Cerebellar cortex (tissue), 1 donor: ENCODE measurements around the gene ALPL.
A peak's percentile ranks its signal among the peaks of the same experiment; 100 is the strongest.
"Not testable (repeated sequence)": the region's sequence is repeated elsewhere in the genome, so short reads cannot be mapped to it uniquely, and the experiment has no call there.

Experiments
- DNase-seq: peaks from one replicate; pipeline ENCODE4 v3.0.0-alpha.2; 2015; ENCODE audit warnings: low spot score

The ALPL gene

DNA sequence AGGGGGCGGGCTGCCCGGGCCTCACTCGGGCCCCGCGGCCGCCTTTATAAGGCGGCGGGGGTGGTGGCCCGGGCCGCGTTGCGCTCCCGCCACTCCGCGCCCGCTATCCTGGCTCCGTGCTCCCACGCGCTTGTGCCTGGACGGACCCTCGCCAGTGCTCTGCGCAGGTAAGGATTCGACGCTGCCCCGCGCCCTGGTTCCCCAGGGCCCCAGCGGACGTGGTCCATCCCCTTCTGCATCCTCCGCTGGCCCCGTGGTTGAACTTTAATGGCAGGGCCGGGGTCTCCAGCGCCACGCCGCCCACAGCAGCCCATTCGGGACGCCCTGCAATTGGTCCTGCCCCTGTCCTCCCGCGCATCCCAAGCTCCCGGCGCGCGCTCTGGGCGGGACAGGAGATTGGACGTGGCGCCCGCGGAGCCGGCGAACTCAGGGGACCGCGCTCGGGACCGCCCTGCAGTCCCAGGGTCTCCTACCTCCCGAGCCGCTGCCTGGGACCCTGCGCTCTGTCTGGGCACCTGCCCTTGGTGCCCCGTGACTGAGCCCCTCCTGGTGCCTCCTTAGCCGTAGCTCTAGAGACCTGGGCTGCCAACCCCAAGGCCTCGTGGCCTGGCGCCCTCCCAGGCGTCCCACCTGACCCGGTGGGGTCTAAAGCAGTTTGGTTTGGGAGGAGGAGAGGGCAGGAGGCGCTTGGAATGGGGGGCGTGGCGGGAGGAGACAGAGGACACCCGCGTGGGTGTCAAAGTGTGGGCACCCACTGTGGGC, at the start of gene ALPL:
Gene ALPL (plus strand): TSS at position 73 of the 762 bp plus-strand sequence. CDS start 44,659 bp downstream, outside the sequence.
- DNase-seq = no peak

DNA sequence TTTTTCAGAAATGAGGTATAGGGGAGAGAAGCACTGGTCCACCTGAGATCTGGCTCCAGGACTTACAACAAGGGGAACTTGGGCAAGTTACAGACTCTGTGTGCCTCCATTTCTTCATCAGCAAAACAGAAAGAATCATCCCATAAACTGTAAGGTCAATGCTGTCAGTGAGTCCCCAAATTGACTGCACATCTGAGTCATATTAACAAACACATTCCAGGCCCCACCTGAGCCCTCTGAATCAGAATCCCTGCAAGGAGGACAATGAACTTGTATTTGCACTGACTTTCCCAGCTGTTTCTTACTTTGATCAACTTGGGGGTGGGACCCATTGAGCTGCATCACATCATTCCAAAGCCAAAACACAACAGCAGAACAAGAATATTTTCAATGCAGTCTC, 44.1 kb upstream of the ALPL start:
- DNase-seq = not testable (repeated sequence)

GRCh38 chr1:21467946-21468345, 41.3 kb upstream of the ALPL start:
- DNase-seq = not testable (repeated sequence)

DNA sequence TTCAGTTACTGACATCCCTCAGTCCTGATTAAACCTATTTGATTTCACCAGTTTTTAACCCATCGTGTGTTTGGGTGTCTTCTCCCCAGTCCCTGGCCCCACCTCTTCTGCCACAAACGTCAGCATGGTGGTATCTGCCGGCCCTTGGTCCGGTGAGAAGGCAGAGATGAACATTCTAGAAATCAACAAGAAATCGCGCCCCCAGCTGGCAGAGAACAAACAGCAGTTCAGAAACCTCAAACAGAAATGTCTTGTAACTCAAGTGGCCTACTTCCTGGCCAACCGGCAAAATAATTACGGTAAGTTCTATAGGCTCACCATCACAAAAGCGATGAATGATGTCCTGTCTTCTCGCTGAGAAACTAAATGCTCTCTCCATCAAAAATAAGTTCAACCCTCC, 40.6 kb upstream of the ALPL start:
- DNase-seq = peak; percentile 26

GRCh38 chr1:21469581-21469980, 39.6 kb upstream of the ALPL start:
- no peak for DNase-seq

GRCh38 chr1:21472861-21473260, 36.4 kb upstream of the ALPL start:
- no peak for DNase-seq

- no peak for DNase-seq
These were observed 30.9 kb upstream of the ALPL start for GRCh38 chr1:21478356-21478755.

GRCh38 chr1:21483881-21484280, 25.3 kb upstream of the ALPL start:
- peak; percentile 61 for DNase-seq

- DNase-seq = no peak
These were observed 20.1 kb upstream of the ALPL start for GRCh38 chr1:21489146-21489545.

DNA sequence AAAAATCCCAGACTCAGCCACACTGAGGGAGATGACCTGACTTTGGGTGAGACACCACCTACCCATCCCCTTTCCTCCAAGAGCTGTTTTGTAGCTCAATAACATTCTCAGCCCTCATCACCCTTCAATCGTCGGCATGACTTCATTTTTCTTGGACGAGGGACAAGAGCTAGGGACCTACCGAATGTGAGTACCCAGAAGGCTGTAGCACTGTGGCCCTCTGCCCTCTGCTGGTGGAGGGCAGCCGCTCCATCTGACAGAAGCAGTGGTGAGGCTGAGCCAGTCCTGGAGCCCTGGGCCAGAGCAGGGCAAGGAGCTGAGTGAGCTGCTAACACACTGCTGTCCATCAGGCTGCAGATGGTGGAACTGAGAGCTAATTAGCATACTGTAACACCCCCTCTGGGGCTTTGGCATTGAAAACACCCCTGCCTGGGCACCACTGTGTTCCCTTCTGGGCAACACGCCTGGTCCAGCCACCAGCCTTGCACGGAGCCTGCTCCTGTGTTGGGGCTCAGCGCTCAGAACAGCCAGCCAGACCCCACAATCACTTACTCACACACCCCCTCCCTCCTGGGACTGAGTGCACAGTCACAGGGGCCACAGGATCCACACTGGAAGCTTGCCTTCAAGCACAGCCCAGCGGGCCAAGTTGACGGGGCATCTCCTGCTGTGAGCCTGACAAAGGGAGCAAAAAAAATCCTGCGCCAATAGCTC, 18.3 kb upstream of the ALPL start:
- DNase-seq = peak; percentile 61

DNA sequence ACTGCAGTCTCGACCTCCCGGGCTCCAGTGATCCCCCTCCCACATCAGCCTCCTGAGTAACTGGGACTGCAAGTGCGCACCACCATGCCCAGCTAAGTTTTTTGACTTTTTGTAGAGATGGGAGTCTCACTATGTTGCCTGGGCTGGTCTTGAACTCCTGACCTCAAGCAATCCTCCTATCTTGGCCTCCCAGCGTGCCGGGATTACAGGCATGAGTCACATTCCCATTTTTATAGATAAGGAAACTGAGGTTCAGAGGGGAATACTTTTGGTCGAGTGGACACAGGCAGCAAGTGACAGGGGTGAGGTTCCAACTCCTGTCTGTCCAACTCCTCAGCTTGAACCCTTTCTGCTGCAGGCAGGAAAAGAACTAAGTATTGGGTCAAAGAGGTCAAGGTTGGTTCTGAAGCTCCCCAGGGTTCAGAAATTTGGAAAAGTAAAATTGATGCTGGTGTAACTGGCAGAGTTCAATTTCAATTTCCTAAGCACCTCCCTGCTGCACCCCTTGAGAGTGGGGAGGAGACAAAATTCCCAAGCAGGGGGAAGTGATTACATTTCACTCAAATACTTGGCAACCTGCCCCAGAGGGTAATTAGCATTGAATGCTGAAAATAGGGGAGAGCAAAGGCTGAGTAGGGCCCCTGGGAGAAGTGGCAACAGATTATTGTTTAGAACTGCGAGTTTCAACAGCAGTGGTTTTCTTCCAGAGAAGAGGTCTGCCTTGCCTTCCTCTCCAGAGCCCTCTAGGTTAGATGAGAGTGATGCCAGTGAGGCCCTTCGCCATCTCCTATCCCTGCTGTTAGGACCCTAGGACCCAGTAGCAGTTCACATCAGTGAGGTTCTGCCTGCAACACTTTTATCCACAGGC, 17.5 kb upstream of the ALPL start:
- DNase-seq = no peak

- DNase-seq = no peak
These were observed 16.9 kb upstream of the ALPL start for GRCh38 chr1:21492356-21492625.

- DNase-seq = no peak
These were observed 15.0 kb upstream of the ALPL start for GRCh38 chr1:21494196-21494595.

- no peak for DNase-seq
These were observed 13.9 kb upstream of the ALPL start for GRCh38 chr1:21495225-21495820.

DNA sequence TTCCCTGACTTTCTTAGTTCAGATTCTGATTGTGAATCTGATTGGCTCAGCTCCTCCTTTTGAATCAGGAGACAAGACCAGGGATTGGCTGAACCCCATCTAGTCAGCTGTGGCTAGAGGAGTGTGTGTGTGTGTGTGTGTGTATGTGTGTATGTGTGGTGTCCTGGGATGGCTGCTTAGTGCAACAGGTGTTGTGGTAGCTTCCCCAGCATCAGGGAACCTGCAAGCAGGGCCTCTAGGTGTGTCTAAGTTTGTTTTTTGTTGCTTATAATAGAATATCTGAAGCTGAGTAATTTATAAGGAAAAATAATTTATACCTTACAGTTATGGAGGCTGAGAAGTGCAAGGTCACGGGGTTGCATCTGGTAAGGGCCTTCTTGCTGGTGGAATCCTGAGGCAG, 13.2 kb upstream of the ALPL start:
- DNase-seq = no peak

DNA sequence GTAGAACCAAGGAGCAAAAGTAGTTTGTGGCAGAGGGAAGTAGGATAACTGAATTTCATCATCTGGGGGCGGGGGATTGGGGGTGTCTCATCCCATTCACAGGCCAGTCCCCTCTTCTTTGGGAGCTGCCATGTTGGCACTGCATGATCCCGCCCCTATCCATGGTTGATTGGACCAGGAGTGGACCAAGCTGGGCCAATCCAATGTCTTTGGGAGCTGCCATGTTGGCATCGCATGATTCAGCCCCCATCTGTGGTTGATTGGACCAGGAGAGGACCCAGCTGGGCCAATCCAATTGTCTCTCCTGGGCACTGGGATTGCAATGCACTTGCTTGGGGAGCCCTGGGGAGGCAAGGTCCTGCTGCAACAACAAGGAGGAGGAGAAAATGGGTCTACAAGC, 12.3 kb upstream of the ALPL start:
- no peak for DNase-seq

- DNase-seq = no peak
These were observed 11.7 kb upstream of the ALPL start for GRCh38 chr1:21497466-21498061.

DNA sequence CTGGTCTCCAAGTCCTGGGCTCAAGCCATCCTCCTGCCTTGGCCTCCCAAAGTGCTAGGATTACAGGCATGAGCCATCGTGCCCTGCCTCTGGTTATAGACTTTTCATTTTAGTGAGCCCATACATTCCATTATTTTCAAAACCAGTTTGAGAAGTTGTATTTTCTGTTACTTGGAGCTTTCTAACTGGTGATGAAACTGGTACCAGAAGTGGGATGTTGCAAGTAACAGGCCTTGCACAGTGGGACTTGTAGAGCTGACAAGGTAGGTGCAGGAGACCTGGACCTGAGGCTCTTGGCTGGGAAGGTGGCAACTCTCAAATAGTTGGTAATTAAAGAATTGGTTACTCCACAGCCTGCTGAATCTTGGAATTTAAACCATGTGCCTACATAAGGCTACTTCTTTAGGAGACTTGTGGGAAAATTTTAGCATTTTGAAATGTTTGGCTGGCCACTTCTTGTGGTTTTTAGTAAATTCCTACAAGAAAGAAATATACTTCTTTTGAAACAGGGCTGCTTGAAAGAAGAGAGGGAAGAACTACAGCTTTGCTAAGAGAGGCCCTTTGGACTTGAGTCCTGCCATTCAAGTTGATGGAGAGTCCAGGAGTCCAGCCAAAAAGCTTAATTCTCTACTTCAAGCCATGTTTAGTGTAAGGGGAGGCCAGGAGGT, 9.8 kb upstream of the ALPL start:
- no peak for DNase-seq

DNA sequence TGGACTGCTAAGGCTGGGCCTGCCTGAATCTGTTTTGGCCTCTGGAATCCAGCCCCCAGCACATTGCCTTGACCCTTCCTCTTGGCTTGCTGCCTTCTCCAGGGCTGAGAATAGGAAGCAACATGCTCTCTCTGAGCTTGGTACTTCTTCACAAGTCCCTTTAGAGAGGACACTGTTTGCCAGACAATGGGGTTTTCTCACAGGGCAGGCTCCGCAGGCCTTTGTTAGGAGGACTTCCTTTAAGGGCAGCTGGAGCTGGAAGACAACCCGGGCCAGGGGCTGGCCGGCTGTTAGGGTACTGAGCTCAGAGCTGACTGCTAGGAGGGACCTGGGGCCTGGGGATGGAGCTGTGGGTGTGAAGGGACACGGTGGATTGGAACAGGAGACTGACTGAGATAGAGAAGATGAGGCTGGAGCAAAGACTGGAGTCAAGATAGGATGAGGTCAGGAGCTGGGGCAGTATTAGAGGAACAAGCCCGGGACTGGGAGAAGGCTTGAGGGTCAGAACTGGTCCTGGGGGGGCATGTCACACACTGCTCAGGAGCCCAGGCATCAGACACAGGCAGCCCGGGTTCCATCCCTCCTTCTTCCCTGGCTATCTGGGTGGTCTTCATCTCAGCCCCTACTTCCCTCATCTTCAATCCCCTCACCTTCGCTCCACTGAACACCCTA, 5.4 kb upstream of the ALPL start:
- DNase-seq = no peak

DNA sequence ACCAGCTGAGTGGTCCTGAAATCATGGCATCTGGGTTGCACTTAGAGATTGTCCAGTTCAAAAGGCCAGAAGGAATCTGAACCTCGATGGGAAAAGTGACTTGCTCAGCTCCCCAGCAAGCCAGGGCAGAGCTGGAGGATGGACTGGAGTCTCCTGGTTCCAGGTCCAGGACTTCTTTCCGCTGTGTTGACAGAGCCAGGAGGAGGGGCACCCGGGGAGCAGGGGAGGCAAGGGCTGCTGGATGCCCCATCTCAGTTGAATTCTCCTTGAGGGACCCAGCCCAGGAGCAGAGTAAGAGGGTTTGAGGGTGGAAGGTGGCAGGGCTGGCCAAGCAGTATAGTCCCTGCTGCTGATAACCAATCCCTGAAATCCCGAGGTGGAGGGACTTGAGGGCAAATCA, 2.4 kb upstream of the ALPL start:
- DNase-seq = no peak
